HG03095 (cell line): ENCODE results near the gene RBKS.
A peak's percentile ranks its signal among the peaks of the same experiment; 100 is the strongest.

Experiments
- ATAC-seq: cut with Tn5 transposase; IDR thresholded peaks from one replicate; pipeline ENCODE4 v1.9.1; 2021; ENCODE audit warnings: moderate library complexity; ENCODE audit not compliant: unreplicated experiment

The RBKS gene

GRCh38 chr2:27803046-27803445 is 87.1 kb downstream of the RBKS start:
- no peak for ATAC-seq

GRCh38 chr2:27802547-27802946 is 87.6 kb downstream of the RBKS start:
- no peak for ATAC-seq

GRCh38 chr2:27800856-27801255 is 89.3 kb downstream of the RBKS start:
- ATAC-seq: no peak

- ATAC-seq: no peak
These were observed 90.6 kb downstream of the RBKS start for GRCh38 chr2:27799646-27800010.

- ATAC-seq: no peak
These were observed 91.1 kb downstream of the RBKS start for GRCh38 chr2:27798948-27799645.

- no peak for ATAC-seq
These were observed 91.7 kb downstream of the RBKS start for GRCh38 chr2:27798486-27798885.

- ATAC-seq: no peak
These were observed 92.3 kb downstream of the RBKS start for GRCh38 chr2:27797841-27798240.

- no peak for ATAC-seq
These were observed 93.1 kb downstream of the RBKS start for GRCh38 chr2:27796791-27797765.

GRCh38 chr2:27795868-27796277 is 94.3 kb downstream of the RBKS start:
- no peak for ATAC-seq

- ATAC-seq: no peak
These were observed 94.9 kb downstream of the RBKS start for GRCh38 chr2:27795093-27795834.

- ATAC-seq: no peak
These were observed 97.4 kb downstream of the RBKS start for GRCh38 chr2:27792759-27793158.

GRCh38 chr2:27790796-27791195 is 99.4 kb downstream of the RBKS start:
- ATAC-seq: no peak

GRCh38 chr2:27782701-27783100 is 107.5 kb downstream of the RBKS start:
- ATAC-seq: no peak

- no peak for ATAC-seq
These were observed 108.7 kb downstream of the RBKS start for GRCh38 chr2:27781496-27781895.

GRCh38 chr2:27779417-27780055 is 110.7 kb downstream of the RBKS start:
- ATAC-seq: no peak

- ATAC-seq: no peak
These were observed 113.5 kb downstream of the RBKS start for GRCh38 chr2:27776696-27777095.

GRCh38 chr2:27776097-27776496 is 114.1 kb downstream of the RBKS start:
- ATAC-seq: no peak

GRCh38 chr2:27773959-27774358 is 116.2 kb downstream of the RBKS start:
- no peak for ATAC-seq

GRCh38 chr2:27772804-27773203 is 117.4 kb downstream of the RBKS start:
- ATAC-seq: no peak

GRCh38 chr2:27771548-27772335 is 118.4 kb downstream of the RBKS start, which contains the start of gene MRPL33:
Gene MRPL33, plus strand, starts transcription at chr2:27771719. Its CDS starts 59 bp downstream, at chr2:27771778.
- ATAC-seq: peak; percentile 98
